GM12872 (cell line): Measurements from ENCODE around the gene TMEM269.

ENCODE experiments used
- TF ChIP-seq, protein P1 (sequence below): IDR thresholded peaks from 3 replicates; pipeline ENCODE4 v1.5.1; 2011; ENCODE audit warnings: low read depth, mild to moderate bottlenecking, low read length, moderate library complexity; ENCODE audit not compliant: insufficient read depth

Gene TMEM269

GRCh38 chr1:42831273-42831672, 46.5 kb downstream of the TMEM269 start:
- TF ChIP-seq, protein P1, sequence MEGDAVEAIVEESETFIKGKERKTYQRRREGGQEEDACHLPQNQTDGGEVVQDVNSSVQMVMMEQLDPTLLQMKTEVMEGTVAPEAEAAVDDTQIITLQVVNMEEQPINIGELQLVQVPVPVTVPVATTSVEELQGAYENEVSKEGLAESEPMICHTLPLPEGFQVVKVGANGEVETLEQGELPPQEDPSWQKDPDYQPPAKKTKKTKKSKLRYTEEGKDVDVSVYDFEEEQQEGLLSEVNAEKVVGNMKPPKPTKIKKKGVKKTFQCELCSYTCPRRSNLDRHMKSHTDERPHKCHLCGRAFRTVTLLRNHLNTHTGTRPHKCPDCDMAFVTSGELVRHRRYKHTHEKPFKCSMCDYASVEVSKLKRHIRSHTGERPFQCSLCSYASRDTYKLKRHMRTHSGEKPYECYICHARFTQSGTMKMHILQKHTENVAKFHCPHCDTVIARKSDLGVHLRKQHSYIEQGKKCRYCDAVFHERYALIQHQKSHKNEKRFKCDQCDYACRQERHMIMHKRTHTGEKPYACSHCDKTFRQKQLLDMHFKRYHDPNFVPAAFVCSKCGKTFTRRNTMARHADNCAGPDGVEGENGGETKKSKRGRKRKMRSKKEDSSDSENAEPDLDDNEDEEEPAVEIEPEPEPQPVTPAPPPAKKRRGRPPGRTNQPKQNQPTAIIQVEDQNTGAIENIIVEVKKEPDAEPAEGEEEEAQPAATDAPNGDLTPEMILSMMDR: no peak

DNA sequence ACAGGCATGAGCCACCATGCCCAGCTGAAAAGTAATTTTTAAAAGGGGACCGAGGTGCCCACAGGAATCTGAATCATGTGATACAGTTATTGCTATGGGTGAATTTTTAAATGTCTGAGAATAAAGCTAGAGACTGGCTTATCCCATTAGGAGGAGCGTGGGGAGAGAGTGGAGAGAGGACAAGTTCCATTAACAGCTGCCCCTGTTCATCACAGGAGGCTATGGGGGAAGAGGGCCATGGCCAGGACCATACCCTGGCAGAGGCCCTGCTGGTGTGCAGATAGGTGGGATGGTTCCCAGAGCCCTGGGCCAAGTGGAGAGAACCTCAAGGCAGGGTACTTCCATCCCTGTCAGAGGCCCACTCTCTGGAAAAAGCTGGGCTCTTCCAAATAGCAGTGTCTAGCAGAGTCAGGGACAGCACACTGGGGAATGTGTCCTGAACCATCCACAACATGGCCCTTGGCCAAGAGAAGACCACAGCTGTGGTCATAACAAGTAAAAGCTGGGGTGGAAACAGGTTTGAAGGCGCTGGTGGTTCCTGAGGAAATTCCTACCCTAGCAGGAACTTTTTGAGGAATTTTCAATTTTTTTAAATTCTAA, 48.0 kb downstream of the TMEM269 start:
- TF ChIP-seq, protein P1: no peak

DNA sequence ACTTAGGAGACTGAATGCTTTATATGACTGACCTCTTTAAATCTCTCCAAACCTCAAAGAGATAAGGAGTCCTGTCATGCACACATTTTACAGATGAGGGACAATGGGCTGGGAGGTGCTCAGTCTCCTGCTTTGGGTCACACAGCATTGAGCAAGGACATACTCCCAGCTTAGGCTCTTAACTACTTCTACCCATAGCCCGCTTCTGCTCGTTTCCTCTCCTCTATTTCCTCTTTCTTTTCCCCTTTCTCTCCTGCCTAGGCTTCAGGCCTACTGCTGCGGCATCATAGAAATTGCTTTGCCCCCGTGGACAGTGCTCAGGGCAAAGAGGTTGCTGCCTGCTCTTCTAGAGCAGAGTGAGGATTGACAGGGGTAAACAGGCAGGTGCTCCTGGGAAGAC, 49.2 kb downstream of the TMEM269 start:
- TF ChIP-seq, protein P1: no peak

DNA sequence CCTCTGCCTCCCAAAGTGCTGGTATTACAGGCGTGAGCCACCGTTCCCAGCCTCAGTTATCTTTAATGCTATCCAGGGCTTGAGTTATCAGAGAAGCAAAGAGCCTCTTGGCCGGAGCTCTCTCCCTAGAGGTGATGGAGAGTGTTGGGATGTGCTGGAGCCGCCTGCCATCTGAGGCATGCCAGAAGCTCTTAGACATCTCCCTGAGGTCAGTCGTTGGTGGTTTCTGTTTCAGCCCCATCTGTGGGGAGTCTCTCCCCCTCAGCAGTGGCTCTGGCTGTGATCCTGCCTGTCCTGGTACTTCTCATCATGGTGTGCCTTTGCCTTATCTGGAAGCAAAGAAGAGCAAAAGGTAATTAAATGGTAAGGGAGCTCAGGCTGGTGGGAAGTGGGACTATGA, 50.0 kb downstream of the TMEM269 start:
- TF ChIP-seq, protein P1: no peak

DNA sequence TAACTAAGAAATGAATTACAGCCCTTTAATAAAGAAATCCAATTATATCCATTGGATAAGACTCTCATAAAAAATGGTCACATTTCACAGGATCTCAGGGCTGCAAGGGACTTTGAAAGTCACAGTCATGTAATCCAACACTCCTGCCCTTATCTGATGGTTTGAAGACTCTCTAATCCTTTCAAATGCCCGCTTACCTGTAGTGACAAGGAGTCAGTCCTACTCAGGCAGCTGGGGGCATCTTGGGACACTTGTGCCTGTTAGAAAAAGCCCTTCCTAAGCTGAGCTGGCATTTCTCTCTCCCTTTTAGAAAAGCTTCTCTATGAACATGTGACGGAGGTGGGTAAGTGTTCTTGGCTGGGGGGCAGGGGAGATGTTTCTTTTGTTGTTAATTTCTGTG, 50.6 kb downstream of the TMEM269 start:
- TF ChIP-seq, protein P1: no peak

DNA sequence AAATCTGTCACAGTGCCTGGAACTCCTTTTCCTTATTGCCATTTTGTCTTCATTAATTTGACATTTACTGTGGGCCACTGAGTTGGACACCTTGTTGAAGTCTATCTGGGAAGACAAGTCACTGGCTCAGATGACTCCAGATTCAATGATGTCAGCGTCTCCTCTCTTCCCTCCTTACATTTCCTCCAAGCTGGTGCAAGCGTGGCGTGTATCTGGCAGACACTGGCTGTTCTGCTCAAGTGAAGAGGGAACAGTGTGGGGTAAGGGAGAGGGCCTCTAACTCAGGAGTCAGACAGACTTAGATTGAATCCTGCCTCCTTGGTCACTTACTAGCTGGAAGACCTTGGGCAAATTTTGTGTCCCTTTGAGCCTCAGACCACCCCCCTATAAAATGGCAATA, 52.9 kb downstream of the TMEM269 start:
- TF ChIP-seq, protein P1: no peak

DNA sequence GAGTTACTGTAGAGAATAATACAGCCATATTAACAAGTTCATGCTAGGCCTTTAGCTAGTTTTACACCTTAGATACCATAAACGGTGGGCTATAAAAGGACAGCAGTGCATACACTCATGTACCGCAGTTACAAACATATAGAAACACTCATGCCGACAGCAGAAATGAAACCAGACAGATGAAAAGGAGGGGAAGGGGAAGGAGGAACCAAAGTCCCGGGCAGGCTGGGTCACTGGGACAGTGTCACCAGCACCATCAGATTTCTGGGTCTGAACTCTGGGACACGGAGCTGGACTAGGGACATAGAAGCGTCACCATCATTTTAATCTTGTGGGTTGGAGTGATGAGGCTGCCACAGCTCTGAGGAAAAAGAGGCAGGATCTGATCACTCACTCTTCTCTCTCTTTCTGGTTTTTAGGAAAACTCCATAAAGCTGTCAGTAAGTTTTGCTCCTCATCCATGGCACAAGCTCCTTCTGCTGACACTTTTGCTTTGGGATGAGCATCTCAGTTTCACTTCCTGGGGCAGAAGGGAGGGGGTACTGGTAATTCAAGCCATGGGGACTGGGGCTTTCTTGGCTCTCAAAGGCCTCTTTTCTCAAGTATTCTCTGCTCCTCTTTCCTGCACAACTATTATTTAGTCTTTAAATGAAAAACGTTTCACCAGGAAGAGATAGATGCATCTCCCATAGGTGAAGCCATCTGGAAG, 53.8 kb downstream of the TMEM269 start:
- TF ChIP-seq, protein P1: no peak
